Liver (tissue), 9 donors: ENCODE results near the gene TUSC1. TPM values are rescaled to one million over a fixed set of nuclear protein-coding genes. Genes with fewer than 3 reads are reported as not detected.
A peak's percentile ranks its signal among the peaks of the same experiment; 100 is the strongest.

Experiments
- DNase-seq: peaks from one replicate; pipeline ENCODE4 v3.0.0-alpha.2; 2017; ENCODE audit warnings: low spot score
- H3K27ac ChIP-seq, 2 donors: one replicate each; pipeline ENCODE4 v1.7.0; 2013; ENCODE audit warnings: inconsistent platforms in 2 of 2, low read length in 2 of 2, control low read depth in 1 of 2, low read depth in 1 of 2, mild to moderate bottlenecking in 1 of 2
- H3K27me3 ChIP-seq, 4 donors: one replicate each; pipeline versions ENCODE4 v1.6.1 to v1.7.0; 2013; ENCODE audit warnings: low read length in 3 of 4, inconsistent platforms in 1 of 4, mild to moderate bottlenecking in 1 of 4, moderate library complexity in 1 of 4; ENCODE audit not compliant: control insufficient read depth in 4 of 4, insufficient read depth in 4 of 4
- H3K36me3 ChIP-seq, 4 donors: one replicate each; pipeline versions ENCODE4 v1.6.1 to v1.7.0; 2013; ENCODE audit warnings: low read length in 3 of 4, mild to moderate bottlenecking in 3 of 4, low read depth in 1 of 4, moderate library complexity in 1 of 4; ENCODE audit not compliant: control insufficient read depth in 4 of 4, insufficient read depth in 3 of 4
- H3K4me1 ChIP-seq, 4 donors: one replicate each; pipeline versions ENCODE4 v1.6.1 to v1.7.0; 2013; ENCODE audit warnings: low read length in 3 of 4, mild to moderate bottlenecking in 3 of 4, moderate library complexity in 1 of 4; ENCODE audit not compliant: control insufficient read depth in 4 of 4, insufficient read depth in 4 of 4
- H3K4me3 ChIP-seq, 3 donors: one replicate each; pipeline versions ENCODE4 v1.6.1 to v1.7.0; 2013; ENCODE audit warnings: low read length in 3 of 3, control low read depth in 1 of 3, low read depth in 1 of 3, mild to moderate bottlenecking in 1 of 3
- H3K9ac ChIP-seq, 2 donors: one replicate each; pipeline ENCODE4 v1.7.0; 2013; ENCODE audit warnings: low read length in 2 of 2, mild to moderate bottlenecking in 2 of 2, moderate library complexity in 2 of 2, control low read depth in 1 of 2, low read depth in 1 of 2
- H3K9me3 ChIP-seq, 4 donors: one replicate each; pipeline versions ENCODE4 v1.6.1 to v1.7.0; 2013; ENCODE audit warnings: low read length in 3 of 4; ENCODE audit not compliant: control insufficient read depth in 4 of 4
- ATF3 ChIP-seq: IDR thresholded peaks from 2 replicates; pipeline ENCODE4 v1.6.1; 2016; ENCODE audit warnings: antibody characterized with exemption
- CTCF ChIP-seq: fragments of 150-350 bp; IDR thresholded peaks from 2 replicates; pipeline ENCODE4 v1.5.1; 2017; ENCODE audit warnings: improper control_type of control experiment, low read depth, low read length; ENCODE audit not compliant: missing input control
- EGR1 ChIP-seq, 2 donors: IDR thresholded peaks; 2 replicates each; pipeline ENCODE4 v1.6.1; 2016 to 2018; ENCODE audit warnings: antibody characterized with exemption in 2 of 2, low read depth in 2 of 2
- FOXA1 ChIP-seq: IDR thresholded peaks from 2 replicates; pipeline ENCODE4 v1.6.1; 2016; ENCODE audit warnings: antibody characterized with exemption
- FOXA2 ChIP-seq: IDR thresholded peaks from 2 replicates; pipeline ENCODE4 v1.6.1; 2016; ENCODE audit warnings: antibody characterized with exemption
- GABPA ChIP-seq, 2 donors: IDR thresholded peaks in 1 of 2; conservative IDR thresholded peaks in 1 of 2; 2 replicates each; pipeline ENCODE4 v1.6.1; 2016; ENCODE audit warnings: antibody characterized with exemption in 2 of 2, mild to moderate bottlenecking in 1 of 2, moderate library complexity in 1 of 2
- HNF4A ChIP-seq, 2 donors: conservative IDR thresholded peaks; 2 replicates each; pipeline ENCODE4 v1.6.1; 2016; ENCODE audit warnings: antibody characterized with exemption in 2 of 2, mild to moderate bottlenecking in 2 of 2
- JUND ChIP-seq, 2 donors: IDR thresholded peaks; 2 replicates each; pipeline ENCODE4 v1.6.1; 2016; ENCODE audit warnings: antibody characterized with exemption in 2 of 2
- NR2F2 ChIP-seq: IDR thresholded peaks from 2 replicates; pipeline ENCODE4 v1.6.1; 2016; ENCODE audit warnings: antibody characterized with exemption
- RAD21 ChIP-seq, 2 donors: IDR thresholded peaks; 2 replicates each; pipeline ENCODE4 v1.6.1; 2016; ENCODE audit warnings: antibody characterized with exemption in 2 of 2, mild to moderate bottlenecking in 2 of 2
- REST ChIP-seq: IDR thresholded peaks from 2 replicates; pipeline ENCODE4 v1.6.1; 2016; ENCODE audit warnings: antibody characterized with exemption, mild to moderate bottlenecking
- RXRA ChIP-seq, 2 donors: IDR thresholded peaks; 2 replicates each; pipeline ENCODE4 v1.6.1; 2017 to 2018; ENCODE audit warnings: antibody characterized with exemption in 2 of 2, mild to moderate bottlenecking in 1 of 2
- TAF1 ChIP-seq: conservative IDR thresholded peaks from 2 replicates; pipeline ENCODE4 v1.6.1; 2016; ENCODE audit warnings: antibody characterized with exemption, mild to moderate bottlenecking
- YY1 ChIP-seq: IDR thresholded peaks from 2 replicates; pipeline ENCODE4 v1.6.1; 2016; ENCODE audit warnings: antibody characterized with exemption, mild to moderate bottlenecking
- ZBTB33 ChIP-seq: IDR thresholded peaks from 2 replicates; pipeline ENCODE4 v1.6.1; 2016; ENCODE audit warnings: antibody characterized with exemption
- WGBS: extraction: QIAGEN DNeasy Blood & Tissue Kit; methylation state at CpG from one replicate; pipeline ENCODE4 v1.1.7; 2013; 5-methylcytosine and 5-hydroxymethylcytosine counted together
- polyA plus RNA-seq, 2 donors: library from polyadenylated mRNA; stranded (reverse) in 1 of 2; unstranded in 1 of 2; fragments of 200-250 nt in 1 of 2; fragments of >200 nt in 1 of 2; fragmentation: Nextera tagmentation in 1 of 2; extraction: Ambion mirVana in 1 of 2; gene quantifications; one replicate each; pipeline versions ENCODE4 v1.2.1 to v1.2.3, GENCODE V29; 2013 to 2015
- total RNA-seq, 2 donors: library from RNA; depleted of rRNA; stranded (reverse); fragments of >200 nt; gene quantifications; one replicate each; pipeline ENCODE4 v1.2.3, GENCODE V29; 2014
- donor health status: healthy.
- donor health status: healthy.
- donor health status: healthy.
- donor health status: healthy.
- donor health status: healthy.

Gene TUSC1
- 1 to 10 TPM; 5.3 to 6.4 TPM for total RNA-seq
- 1 to 10 TPM; 3.9 to 6.3 TPM for polyA plus RNA-seq

GRCh38 chr9:25678147-25678666 is at the start of gene TUSC1:
Gene TUSC1, minus strand, starts transcription at chr9:25678444. Its CDS starts 132 bp downstream, at chr9:25678312.
- Histone ChIP-seq H3K27ac (peak within 1 kb of the TSS; percentile 96 to 98), H3K9me3 (no peaks in the 10 kb centered on the region), H3K4me1 (peaks cover 1 to 14% (median 6%) of the 10 kb centered on the region in 4 donors), H3K36me3 (no peaks in the 10 kb centered on the region), H3K4me3 (peak within 1 kb of the TSS; percentile 66 to 95 (median 69)), H3K27me3 (no peaks in the 10 kb centered on the region), H3K9ac (peak within 1 kb of the TSS; percentile 18 to 92)
- WGBS, result 2% methylated on average over 57 of the region's 57 CpGs
- TF ChIP-seq NR2F2, result no peak
- TF ChIP-seq TAF1, result no peak
- TF ChIP-seq REST, result no peak
- peak; percentile 1 for TF ChIP-seq CTCF
- peak; percentile 16 to 28 for TF ChIP-seq RAD21 (IDR thresholded peaks at IDR 0.05)
- no peak for TF ChIP-seq ATF3
- TF ChIP-seq ZBTB33, result no peak
- peak in 1 of 2 donors; percentile 38 for TF ChIP-seq RXRA (IDR thresholded peaks at IDR 0.05)
- TF ChIP-seq GABPA (IDR thresholded peaks at IDR 0.05 in 1 of 2, conservative IDR thresholded peaks at IDR 0.05 in 1 of 2), result no peak
- TF ChIP-seq JUND (IDR thresholded peaks at IDR 0.05), result no peak
- no peak for TF ChIP-seq EGR1 (IDR thresholded peaks at IDR 0.05; ENCODE audit: low read depth in 2 of 2)
- TF ChIP-seq YY1, result no peak
- TF ChIP-seq FOXA2, result no peak
- TF ChIP-seq FOXA1, result no peak
- DNase-seq, result peak; percentile 86

GRCh38 chr9:25726871-25727410 is 48.7 kb upstream of the TUSC1 start:
- Histone ChIP-seq H3K27me3 (no peaks in the 10 kb centered on the region), H3K36me3 (no peaks in the 10 kb centered on the region), H3K9ac (no peak overlapping the region), H3K9me3 (peaks cover 0 to 3% (median 0%) of the 10 kb centered on the region in 4 donors), H3K27ac (no peak overlapping the region), H3K4me1 (no peaks in the 10 kb centered on the region), H3K4me3 (no peak overlapping the region)
- no peak for DNase-seq
- 58% methylated on average over 2 of the region's 2 CpGs for WGBS
- no peak for TF ChIP-seq FOXA1
- no peak for TF ChIP-seq HNF4A (conservative IDR thresholded peaks at IDR 0.05)
- no peak for TF ChIP-seq EGR1 (IDR thresholded peaks at IDR 0.05; ENCODE audit: low read depth in 2 of 2)
- TF ChIP-seq YY1, result no peak
- TF ChIP-seq JUND (IDR thresholded peaks at IDR 0.05), result no peak
